Peyer's patch (tissue), 4 donors: Measurements from ENCODE around the gene ATP6V0D1.
A peak's percentile ranks its signal among the peaks of the same experiment; 100 is the strongest.

Source experiments
- POLR2A ChIP-seq, 2 donors: fragments of 450-650 bp; IDR thresholded peaks; one replicate each; pipeline ENCODE4 v1.5.1; 2017; ENCODE audit warnings: antibody characterized with exemption in 2 of 2, mild to moderate bottlenecking in 2 of 2, moderate library complexity in 2 of 2
- TF ChIP-seq, protein P1 (sequence below), 6 experiments: fragments of 450-650 bp in 4 of 6; fragments of 200-600 bp in 2 of 6; sonication (generic) in 1 of 6; IDR thresholded peaks; one replicate each; pipeline ENCODE4 v1.5.1; 2017 to 2019; ENCODE audit warnings: antibody characterized with exemption in 6 of 6, mild to moderate bottlenecking in 3 of 6, moderate library complexity in 1 of 6

DNA sequence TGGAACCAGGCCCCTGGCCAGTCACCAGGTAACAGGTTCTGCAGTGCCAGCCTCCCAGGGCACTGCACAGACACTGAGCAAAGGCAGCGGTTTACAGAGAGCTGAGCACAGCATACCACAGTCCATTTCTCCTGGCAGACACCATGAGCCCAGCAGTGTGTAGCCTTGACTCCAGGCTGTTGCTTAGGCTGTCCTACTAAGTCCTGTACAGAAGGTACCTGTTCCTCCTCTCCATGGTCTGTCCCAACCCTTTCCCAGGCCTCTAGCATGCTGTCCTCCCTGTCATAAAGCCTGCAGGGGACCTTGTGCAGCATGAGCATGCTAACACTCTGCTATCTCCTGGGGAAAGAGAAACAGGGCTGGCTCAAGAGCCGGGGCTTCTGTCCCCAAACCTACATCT lies 20.0 kb downstream of the ATP6V0D1 start:
- peak; percentile 17 to 30 for TF ChIP-seq POLR2A (IDR thresholded peaks at IDR 0.05)
- TF ChIP-seq, protein P1, sequence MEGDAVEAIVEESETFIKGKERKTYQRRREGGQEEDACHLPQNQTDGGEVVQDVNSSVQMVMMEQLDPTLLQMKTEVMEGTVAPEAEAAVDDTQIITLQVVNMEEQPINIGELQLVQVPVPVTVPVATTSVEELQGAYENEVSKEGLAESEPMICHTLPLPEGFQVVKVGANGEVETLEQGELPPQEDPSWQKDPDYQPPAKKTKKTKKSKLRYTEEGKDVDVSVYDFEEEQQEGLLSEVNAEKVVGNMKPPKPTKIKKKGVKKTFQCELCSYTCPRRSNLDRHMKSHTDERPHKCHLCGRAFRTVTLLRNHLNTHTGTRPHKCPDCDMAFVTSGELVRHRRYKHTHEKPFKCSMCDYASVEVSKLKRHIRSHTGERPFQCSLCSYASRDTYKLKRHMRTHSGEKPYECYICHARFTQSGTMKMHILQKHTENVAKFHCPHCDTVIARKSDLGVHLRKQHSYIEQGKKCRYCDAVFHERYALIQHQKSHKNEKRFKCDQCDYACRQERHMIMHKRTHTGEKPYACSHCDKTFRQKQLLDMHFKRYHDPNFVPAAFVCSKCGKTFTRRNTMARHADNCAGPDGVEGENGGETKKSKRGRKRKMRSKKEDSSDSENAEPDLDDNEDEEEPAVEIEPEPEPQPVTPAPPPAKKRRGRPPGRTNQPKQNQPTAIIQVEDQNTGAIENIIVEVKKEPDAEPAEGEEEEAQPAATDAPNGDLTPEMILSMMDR (IDR thresholded peaks at IDR 0.05), result no peak
